K562 (cell line): ENCODE data around the gene PHF21A. TPM values are rescaled to one million over a fixed set of nuclear protein-coding genes. Genes with fewer than 3 reads are reported as not detected.

Source experiments
- ATF1 ChIP-seq, 2 experiments: fragments of 450-650 bp in 1 of 2; IDR thresholded peaks; 2 replicates each; pipeline ENCODE4 v1.6.1; 2016; ENCODE audit warnings: missing compliant biosample characterization in 1 of 2, missing genetic modification characterization in 1 of 2
- BACH1 ChIP-seq: fragments of 200-800 bp; sonication (Bioruptor generic); IDR thresholded peaks from 2 replicates; pipeline ENCODE4 v1.6.1; 2016; ENCODE audit warnings: missing genetic modification characterization, missing compliant biosample characterization
- CREM ChIP-seq: IDR thresholded peaks from 2 replicates; pipeline ENCODE4 v1.6.1; 2014; ENCODE audit warnings: antibody characterized with exemption, low read depth
- HDAC1 ChIP-seq, 2 experiments: fragments of 450-650 bp; IDR thresholded peaks; 2 replicates each; pipeline ENCODE4 v1.6.1; 2016 to 2017; ENCODE audit warnings: inconsistent platforms in 1 of 2, mild to moderate bottlenecking in 1 of 2, moderate library complexity in 1 of 2
- HDAC2 ChIP-seq: fragments of 450-650 bp; IDR thresholded peaks from 2 replicates; pipeline ENCODE4 v1.6.1; 2016; ENCODE audit warnings: mild to moderate bottlenecking
- RBM17 ChIP-seq: fragments of 200-400 bp; formaldehyde crosslinking; IDR thresholded peaks from 2 replicates; pipeline ENCODE4 v1.6.1; 2017; ENCODE audit warnings: low read depth, mild to moderate bottlenecking, low read length, borderline replicate concordance
- SP1 ChIP-seq: sonication (generic); formaldehyde crosslinking; IDR thresholded peaks from 2 replicates; pipeline ENCODE4 v1.8.1; 2022; ENCODE audit warnings: mild to moderate bottlenecking, missing genetic modification reagents
- TAF15 ChIP-seq: fragments of 200-400 bp; formaldehyde crosslinking; IDR thresholded peaks from 2 replicates; pipeline ENCODE4 v1.6.1; 2017; ENCODE audit warnings: mild to moderate bottlenecking, low read depth, low read length, moderate library complexity
- TEAD4 ChIP-seq, 2 experiments: sonication (generic) in 1 of 2; formaldehyde crosslinking in 1 of 2; IDR thresholded peaks; 2 replicates each; pipeline versions ENCODE4 v1.6.1 to v1.8.0; 2012 to 2022; ENCODE audit warnings: borderline replicate concordance in 1 of 2, inconsistent platforms in 1 of 2, low read length in 1 of 2, mild to moderate bottlenecking in 1 of 2, missing genetic modification reagents in 1 of 2
- TOE1 ChIP-seq, 2 experiments: fragments of 450-650 bp in 1 of 2; sonication (generic) in 1 of 2; formaldehyde crosslinking in 1 of 2; IDR thresholded peaks; 2 replicates each; pipeline versions ENCODE4 v1.7.1 to v1.8.0; 2016 to 2022; ENCODE audit warnings: borderline replicate concordance in 2 of 2, mild to moderate bottlenecking in 2 of 2, antibody characterized with exemption in 1 of 2, inconsistent platforms in 1 of 2, low read depth in 1 of 2, missing genetic modification reagents in 1 of 2, moderate library complexity in 1 of 2
- ZBTB12 ChIP-seq: fragments of 250-450 bp; sonication (Bioruptor Pico); IDR thresholded peaks from 2 replicates; pipeline ENCODE4 v1.4.0; 2020
- ZNF3 ChIP-seq: fragments of 250-450 bp; sonication (Bioruptor Pico); IDR thresholded peaks from 2 replicates; pipeline ENCODE4 v1.5.0; 2021; ENCODE audit warnings: mild to moderate bottlenecking, moderate library complexity
- ZNF592 ChIP-seq: fragments of 450-650 bp; IDR thresholded peaks from 2 replicates; pipeline ENCODE4 v1.6.1; 2017; ENCODE audit warnings: antibody characterized with exemption, mild to moderate bottlenecking
- polyA plus RNA-seq, 8 experiments: library from polyadenylated mRNA; depleted of rRNA in 4 of 8; stranded (reverse) in 5 of 8; unstranded in 3 of 8; fragments of >200 nt; fragmentation: Nextera tagmentation in 2 of 8; fragmentation: Illumina TruSeq in 1 of 8; extraction: Ambion mirVana in 2 of 8; extraction: Trizol in 1 of 8; gene quantifications; 2 replicates each; pipeline versions ENCODE4 v1.2.1 to v1.2.3, GENCODE V29; 2011 to 2014; ENCODE audit warnings: inconsistent platforms in 1 of 8, missing spikeins in 1 of 8
- total RNA-seq, 7 experiments: library from RNA; depleted of rRNA in 6 of 7; stranded (reverse); fragments of >200 nt in 6 of 7; fragmentation: Illumina TruSeq in 2 of 7; extraction: Trizol in 2 of 7; gene quantifications; 2 replicates each; pipeline versions ENCODE4 v1.2.1 to v1.2.3, GENCODE V29; 2011 to 2021; ENCODE audit warnings: low replicate concordance in 1 of 7
- TF ChIP-seq, protein P1 (sequence below): sonication (generic); formaldehyde crosslinking; IDR thresholded peaks from 2 replicates; pipeline ENCODE4 v1.8.0; 2022; ENCODE audit warnings: mild to moderate bottlenecking, missing genetic modification reagents
- TF ChIP-seq, protein P2 (sequence below), 3 experiments: IDR thresholded peaks in 2 of 3; conservative IDR thresholded peaks in 1 of 3; 2 replicates each; pipeline ENCODE4 v1.5.1; 2011 to 2012; ENCODE audit warnings: low read length in 3 of 3, mild to moderate bottlenecking in 3 of 3, control low read depth in 2 of 3, improper control_type of control experiment in 1 of 3, inconsistent platforms in 1 of 3, low read depth in 1 of 3, mixed read lengths in 1 of 3, moderate library complexity in 1 of 3; ENCODE audit not compliant: insufficient read depth in 2 of 3

The PHF21A gene
- total and polyA plus RNA-seq, 9 of the 15 experiments (the other 6 are each of a cell fraction or from before 2014, with no cell fraction given) = 1.5 to 32.4 (median 10.7) TPM

DNA sequence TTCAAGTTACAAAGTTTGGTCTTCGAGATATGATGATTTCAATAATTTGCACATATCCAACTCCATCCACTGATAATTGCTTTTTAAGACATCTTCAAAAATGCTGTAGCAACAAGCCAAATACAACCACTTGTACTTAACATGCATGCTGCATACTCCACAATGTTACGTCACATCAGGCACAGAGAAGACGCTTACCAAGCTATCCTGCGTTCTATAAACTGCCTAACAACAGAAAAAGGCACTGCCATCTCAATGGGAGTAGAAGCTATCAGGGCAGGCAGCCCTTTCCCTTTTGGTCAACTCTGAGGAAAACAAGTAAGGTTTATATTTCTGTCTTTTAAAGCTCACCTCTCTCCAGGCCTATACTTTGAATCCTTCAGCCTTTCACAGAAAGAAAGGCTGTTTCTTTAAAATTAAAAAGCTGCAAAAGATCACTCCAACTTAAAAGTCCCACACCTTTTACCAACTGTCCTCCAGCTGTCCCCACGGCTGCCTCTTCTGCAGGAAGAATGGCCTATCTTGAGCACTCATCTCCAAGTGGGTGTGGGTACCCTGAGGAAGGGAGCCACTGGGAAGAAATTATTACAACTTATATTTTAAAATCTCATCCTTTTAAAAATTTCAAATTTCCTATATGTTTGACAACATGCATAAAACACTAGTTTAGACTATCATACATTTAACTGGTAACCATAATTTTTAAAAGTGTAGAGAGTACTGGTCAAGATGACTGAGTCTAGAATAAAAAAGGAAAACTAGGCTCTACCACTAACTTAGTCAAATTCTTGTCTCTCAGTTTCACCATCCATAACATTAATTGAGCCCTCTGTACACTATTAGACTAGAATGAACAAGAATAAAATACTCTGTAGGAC is 14.5 kb downstream of the PHF21A start (continued):
- 0 out of 2 replicates have a peak, but pooled peaks have one; percentile 17 for TF ChIP-seq ZNF592
- no peak for TF ChIP-seq TAF15
- TF ChIP-seq RBM17 = no peak
- peak; percentile 26; the same call in 1 of the 2 replicates for TF ChIP-seq TEAD4 (IDR thresholded peaks at IDR 0.05; ENCODE audit: low read length)
- no peak for TF ChIP-seq TEAD4 (CRISPR knock-in tag; IDR thresholded peaks at IDR 0.05; ENCODE audit: borderline replicate concordance)
- peak; percentile 79 for TF ChIP-seq CREM
- TF ChIP-seq, protein P1, sequence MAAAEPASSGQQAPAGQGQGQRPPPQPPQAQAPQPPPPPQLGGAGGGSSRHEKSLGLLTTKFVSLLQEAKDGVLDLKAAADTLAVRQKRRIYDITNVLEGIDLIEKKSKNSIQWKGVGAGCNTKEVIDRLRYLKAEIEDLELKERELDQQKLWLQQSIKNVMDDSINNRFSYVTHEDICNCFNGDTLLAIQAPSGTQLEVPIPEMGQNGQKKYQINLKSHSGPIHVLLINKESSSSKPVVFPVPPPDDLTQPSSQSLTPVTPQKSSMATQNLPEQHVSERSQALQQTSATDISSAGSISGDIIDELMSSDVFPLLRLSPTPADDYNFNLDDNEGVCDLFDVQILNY (CRISPR knock-in tag) = no peak
- no peak for TF ChIP-seq ZNF3 (CRISPR knock-in tag)
- peak; percentile 49; the same call in 1 of the 2 replicates for TF ChIP-seq TOE1 (IDR thresholded peaks at IDR 0.05; ENCODE audit: borderline replicate concordance)
- TF ChIP-seq TOE1 (CRISPR knock-in tag; IDR thresholded peaks at IDR 0.05; ENCODE audit: borderline replicate concordance, low read depth) = no peak
- TF ChIP-seq, protein P2, sequence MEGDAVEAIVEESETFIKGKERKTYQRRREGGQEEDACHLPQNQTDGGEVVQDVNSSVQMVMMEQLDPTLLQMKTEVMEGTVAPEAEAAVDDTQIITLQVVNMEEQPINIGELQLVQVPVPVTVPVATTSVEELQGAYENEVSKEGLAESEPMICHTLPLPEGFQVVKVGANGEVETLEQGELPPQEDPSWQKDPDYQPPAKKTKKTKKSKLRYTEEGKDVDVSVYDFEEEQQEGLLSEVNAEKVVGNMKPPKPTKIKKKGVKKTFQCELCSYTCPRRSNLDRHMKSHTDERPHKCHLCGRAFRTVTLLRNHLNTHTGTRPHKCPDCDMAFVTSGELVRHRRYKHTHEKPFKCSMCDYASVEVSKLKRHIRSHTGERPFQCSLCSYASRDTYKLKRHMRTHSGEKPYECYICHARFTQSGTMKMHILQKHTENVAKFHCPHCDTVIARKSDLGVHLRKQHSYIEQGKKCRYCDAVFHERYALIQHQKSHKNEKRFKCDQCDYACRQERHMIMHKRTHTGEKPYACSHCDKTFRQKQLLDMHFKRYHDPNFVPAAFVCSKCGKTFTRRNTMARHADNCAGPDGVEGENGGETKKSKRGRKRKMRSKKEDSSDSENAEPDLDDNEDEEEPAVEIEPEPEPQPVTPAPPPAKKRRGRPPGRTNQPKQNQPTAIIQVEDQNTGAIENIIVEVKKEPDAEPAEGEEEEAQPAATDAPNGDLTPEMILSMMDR (IDR thresholded peaks at IDR 0.05 in 2 of 3, conservative IDR thresholded peaks at IDR 0.05 in 1 of 3; ENCODE audit: insufficient read depth in 2 of 3, low read depth in 1 of 3, low read length in 3 of 3) = no peak
- no peak for TF ChIP-seq BACH1 (tag)
- peak in 1 of 2 experiments; percentile 51; a peak in 2 of 4 replicates for TF ChIP-seq HDAC1 (IDR thresholded peaks at IDR 0.05)
- no peak for TF ChIP-seq ZBTB12
- TF ChIP-seq ATF1 (CRISPR knock-in tag; IDR thresholded peaks at IDR 0.05) = no peak
- peak; percentile 82 for TF ChIP-seq ATF1 (tag; IDR thresholded peaks at IDR 0.05)
- peak; percentile 26; the same call in 1 of the 2 replicates for TF ChIP-seq SP1 (CRISPR knock-in tag)
- TF ChIP-seq HDAC2 = peak; percentile 68; the same call in 1 of the 2 replicates
